MM.1S (cell line): Measurements from ENCODE around the gene ZNF521.
"Not testable (repeated sequence)": the region's sequence is repeated elsewhere in the genome, so short reads cannot be mapped to it uniquely, and the experiment has no call there.

Source experiments
- DNase-seq: peaks from one replicate; pipeline ENCODE4 v3.0.0-alpha.2; 2015
- H2AFZ ChIP-seq: fragments of 300-600 bp; sonication (generic); 2 replicates; pipeline ENCODE4 v1.6.0; 2016; ENCODE audit warnings: antibody characterized with exemption, low read length
- H3F3A ChIP-seq: fragments of 300-600 bp; sonication (generic); 2 replicates; pipeline ENCODE4 v1.6.1; 2016; ENCODE audit warnings: mild to moderate bottlenecking, antibody characterized with exemption, low read length, moderate library complexity, mixed read lengths; ENCODE audit not compliant: insufficient read depth
- H3K27ac ChIP-seq: fragments of 300-600 bp; sonication (generic); 2 replicates; pipeline ENCODE4 v1.5.1; 2016; ENCODE audit warnings: mild to moderate bottlenecking, low read length
- H3K27me3 ChIP-seq: fragments of 300-600 bp; sonication (generic); replicated peaks from 2 replicates; pipeline ENCODE4 v1.6.0; 2016; ENCODE audit warnings: low read length; ENCODE audit not compliant: insufficient read depth
- H3K36me3 ChIP-seq: fragments of 300-600 bp; sonication (generic); replicated peaks from 2 replicates; pipeline ENCODE4 v1.6.1; 2016; ENCODE audit warnings: mild to moderate bottlenecking, low read length, mixed read lengths; ENCODE audit not compliant: insufficient read depth
- H3K4me1 ChIP-seq: fragments of 300-600 bp; sonication (generic); 2 replicates; pipeline ENCODE4 v1.6.1; 2016; ENCODE audit warnings: low read length, mixed read lengths
- H3K4me2 ChIP-seq: fragments of 300-600 bp; sonication (generic); 2 replicates; pipeline ENCODE4 v1.6.0; 2016; ENCODE audit warnings: low read depth, low read length
- H3K4me3 ChIP-seq: fragments of 300-600 bp; sonication (generic); 2 replicates; pipeline ENCODE4 v1.5.1; 2016; ENCODE audit warnings: low read length, mixed read lengths
- H3K79me2 ChIP-seq: fragments of 300-600 bp; sonication (generic); 2 replicates; pipeline ENCODE4 v1.6.1; 2016; ENCODE audit warnings: mixed run types, low read length, mixed read lengths
- H3K9ac ChIP-seq: fragments of 300-600 bp; sonication (generic); 2 replicates; pipeline ENCODE4 v1.6.1; 2016; ENCODE audit warnings: low read length, mixed read lengths
- H3K9me2 ChIP-seq: fragments of 300-600 bp; sonication (generic); replicated peaks from 2 replicates; pipeline ENCODE4 v1.6.1; 2016; ENCODE audit warnings: mild to moderate bottlenecking, low read length, mixed read lengths; ENCODE audit not compliant: insufficient read depth
- H3K9me3 ChIP-seq: fragments of 300-600 bp; sonication (generic); replicated peaks from 2 replicates; pipeline ENCODE4 v1.6.1; 2016; ENCODE audit warnings: mild to moderate bottlenecking, low read length, mixed read lengths; ENCODE audit not compliant: insufficient read depth
- H4K20me1 ChIP-seq: fragments of 300-600 bp; sonication (generic); 2 replicates; pipeline ENCODE4 v1.6.1; 2016; ENCODE audit warnings: mild to moderate bottlenecking, low read length, moderate library complexity, mixed read lengths; ENCODE audit not compliant: insufficient read depth
- CTCF ChIP-seq: fragments of 300-600 bp; sonication (generic); IDR thresholded peaks from 2 replicates; pipeline ENCODE4 v1.5.1; 2016; ENCODE audit warnings: antibody characterized with exemption, low read length, mixed read lengths
- EZH2 ChIP-seq: fragments of 300-600 bp; sonication (generic); optimal IDR thresholded peaks from 2 replicates; pipeline ENCODE3; 2017; ENCODE audit warnings: low read depth, mild to moderate bottlenecking, antibody characterized with exemption, low read length, mixed read lengths
- EZH2phosphoT487 ChIP-seq: fragments of 300-600 bp; sonication (generic); IDR thresholded peaks from 2 replicates; pipeline ENCODE4 v1.6.1; 2018; ENCODE audit warnings: antibody characterized with exemption, low read length

ZNF521 gene

GRCh38 chr18:25033747-25034471 lies 318.1 kb downstream of the ZNF521 start:
- H3F3A ChIP-seq = no peaks in the 10 kb centered on the region
- H3K4me3 ChIP-seq = no peak overlapping the region
- DNase-seq = no peak
- H3K27me3 ChIP-seq = no peaks in the 10 kb centered on the region
- H3K9me3 ChIP-seq = no peaks in the 10 kb centered on the region
- TF ChIP-seq CTCF (no peak), EZH2phosphoT487 (no peak), EZH2 (no peak)
- H4K20me1 ChIP-seq = no peaks in the 10 kb centered on the region
- no peak overlapping the region for H2AFZ ChIP-seq
- H3K9ac ChIP-seq = no peak overlapping the region
- H3K79me2 ChIP-seq = no peaks in the 10 kb centered on the region
- H3K4me1 ChIP-seq = no peaks in the 10 kb centered on the region
- no peak overlapping the region for H3K27ac ChIP-seq
- no peak overlapping the region for H3K4me2 ChIP-seq
- no peaks in the 10 kb centered on the region for H3K9me2 ChIP-seq
- no peaks in the 10 kb centered on the region for H3K36me3 ChIP-seq

DNA sequence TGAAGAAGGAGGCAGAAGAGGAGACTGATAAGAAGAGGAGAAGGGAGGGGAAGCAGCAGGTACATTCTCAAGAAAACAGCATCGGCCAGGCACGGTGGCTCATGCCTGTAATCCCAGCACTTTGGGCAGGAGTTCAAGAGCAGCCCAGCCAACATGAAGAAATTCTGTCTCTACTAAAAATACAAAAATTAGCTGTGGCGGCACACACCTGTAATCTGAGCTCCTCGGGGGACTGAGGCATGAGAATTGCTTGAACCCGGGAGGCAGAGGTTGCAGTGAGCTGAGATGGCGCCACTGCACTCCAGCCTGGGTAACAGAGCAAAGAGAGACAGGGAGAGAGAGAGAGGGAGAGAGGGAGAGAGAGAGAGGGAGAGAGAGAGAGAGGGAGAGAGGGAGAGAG lies 318.8 kb downstream of the ZNF521 start:
- not testable (repeated sequence) for H3K9me3 ChIP-seq, H3K9ac ChIP-seq, H3K27ac ChIP-seq, H3K4me1 ChIP-seq, H3K79me2 ChIP-seq, H3K27me3 ChIP-seq, H3F3A ChIP-seq, H4K20me1 ChIP-seq, DNase-seq, H2AFZ ChIP-seq, H3K4me3 ChIP-seq, H3K9me2 ChIP-seq, H3K36me3 ChIP-seq, H3K4me2 ChIP-seq

GRCh38 chr18:25029802-25030201 lies 322.2 kb downstream of the ZNF521 start:
- no peaks in the 10 kb centered on the region for H3K9me3 ChIP-seq
- no peaks in the 10 kb centered on the region for H3K9me2 ChIP-seq
- H3K9ac ChIP-seq = no peak overlapping the region
- H3K27ac ChIP-seq = no peak overlapping the region
- no peaks in the 10 kb centered on the region for H3K79me2 ChIP-seq
- no peak overlapping the region for H2AFZ ChIP-seq
- H3K27me3 ChIP-seq = no peaks in the 10 kb centered on the region
- TF ChIP-seq CTCF (no peak), EZH2 (no peak), EZH2phosphoT487 (no peak)
- no peak overlapping the region for H3K4me3 ChIP-seq
- H3K4me2 ChIP-seq = no peak overlapping the region
- no peak for DNase-seq
- H3F3A ChIP-seq = no peaks in the 10 kb centered on the region
- H3K4me1 ChIP-seq = no peaks in the 10 kb centered on the region
- H4K20me1 ChIP-seq = no peaks in the 10 kb centered on the region
- H3K36me3 ChIP-seq = no peaks in the 10 kb centered on the region

DNA sequence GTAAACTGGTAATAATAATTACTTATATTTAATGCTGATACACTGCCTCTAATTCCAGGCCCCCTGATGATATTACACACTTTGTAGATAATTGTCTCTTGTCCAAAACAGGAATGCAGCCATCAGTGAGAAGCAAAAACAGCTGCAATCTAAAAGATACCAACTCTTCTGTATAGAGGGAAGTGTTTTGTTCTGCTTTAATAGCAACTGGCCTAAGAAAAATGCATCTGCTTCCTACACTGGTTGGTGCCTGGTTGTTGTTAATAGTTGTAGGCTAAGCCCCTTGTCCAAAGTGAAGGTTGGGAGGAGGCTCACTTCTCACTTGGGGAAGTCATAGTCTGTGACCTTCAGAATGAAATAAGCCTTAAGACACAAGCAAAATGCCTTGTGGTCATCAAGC lies 332.0 kb downstream of the ZNF521 start:
- DNase-seq = no peak
- Histone ChIP-seq H3K4me3 (no peak overlapping the region), H3F3A (no peaks in the 10 kb centered on the region), H3K36me3 (no peaks in the 10 kb centered on the region), H3K9ac (no peak overlapping the region), H3K79me2 (no peaks in the 10 kb centered on the region), H3K9me3 (no peaks in the 10 kb centered on the region), H2AFZ (no peak overlapping the region), H3K9me2 (no peaks in the 10 kb centered on the region), H3K4me1 (no peaks in the 10 kb centered on the region), H3K27ac (no peak overlapping the region), H3K27me3 (no peaks in the 10 kb centered on the region), H3K4me2 (no peak overlapping the region), H4K20me1 (no peaks in the 10 kb centered on the region)
- TF ChIP-seq EZH2 (no peak), EZH2phosphoT487 (no peak), CTCF (no peak)
